Stimulated activated CD8-positive, alpha-beta memory T cell treated with anti-CD3 and anti-CD28 coated beads, Interleukin-7, amount 100 ng/mL, for 1 hour (primary cell): ENCODE results near the gene AGPS.
"Not testable (repeated sequence)": the region's sequence is repeated elsewhere in the genome, so short reads cannot be mapped to it uniquely, and the experiment has no call there.

ENCODE experiments used
- DNase-seq, 2 donors: peaks; one replicate each; pipeline ENCODE4 v3.0.0-alpha.2; 2020; ENCODE audit warnings: low read depth in 2 of 2

The AGPS gene

GRCh38 chr2:177550264-177551200 is 158.0 kb downstream of the AGPS start:
- no peak for DNase-seq

GRCh38 chr2:177551360-177551759 is 158.8 kb downstream of the AGPS start:
- not testable (repeated sequence) for DNase-seq

GRCh38 chr2:177551989-177552421 is 159.4 kb downstream of the AGPS start:
- DNase-seq = peak in 1 of 2 donors; percentile 1

GRCh38 chr2:177552422-177553175 is 160.0 kb downstream of the AGPS start:
- DNase-seq = peak; percentile 75 to 77

GRCh38 chr2:177553176-177553884 is 160.8 kb downstream of the AGPS start:
- DNase-seq = no peak

- no peak for DNase-seq
Measured at GRCh38 chr2:177554365-177554764, 161.8 kb downstream of the AGPS start.

GRCh38 chr2:177556153-177556552 is 163.6 kb downstream of the AGPS start:
- no peak for DNase-seq

GRCh38 chr2:177557794-177558193 is 165.2 kb downstream of the AGPS start:
- no peak for DNase-seq

- no peak for DNase-seq
Measured at GRCh38 chr2:177559638-177560037, 167.1 kb downstream of the AGPS start.

- DNase-seq = no peak
Measured at GRCh38 chr2:177568390-177568789, 175.8 kb downstream of the AGPS start.

- no peak for DNase-seq
Measured at GRCh38 chr2:177568893-177569292, 176.3 kb downstream of the AGPS start.

- DNase-seq = no peak
Measured at GRCh38 chr2:177572236-177572671, 179.7 kb downstream of the AGPS start.

- DNase-seq = no peak
Measured at GRCh38 chr2:177573120-177573519, 180.5 kb downstream of the AGPS start.

GRCh38 chr2:177574356-177574755 is 181.8 kb downstream of the AGPS start:
- DNase-seq = no peak

- DNase-seq = no peak
Measured at GRCh38 chr2:177575358-177575757, 182.8 kb downstream of the AGPS start.

- no peak for DNase-seq
Measured at GRCh38 chr2:177577075-177577474, 184.5 kb downstream of the AGPS start.

- DNase-seq = no peak
Measured at GRCh38 chr2:177578454-177578853, 185.9 kb downstream of the AGPS start.

- DNase-seq = no peak
Measured at GRCh38 chr2:177579486-177580036, 187.0 kb downstream of the AGPS start.

GRCh38 chr2:177582000-177582399 is 189.4 kb downstream of the AGPS start:
- DNase-seq = no peak

GRCh38 chr2:177584030-177584692 is 191.6 kb downstream of the AGPS start:
- no peak for DNase-seq

GRCh38 chr2:177585234-177585863 is 192.8 kb downstream of the AGPS start:
- DNase-seq = no peak
